PC-9 (cell line): ENCODE data around the gene GABRB1. TPM values are rescaled to one million over a fixed set of nuclear protein-coding genes. Genes with fewer than 3 reads are reported as not detected.

Experiments
- BruUV-seq: library from RNA; stranded (reverse); fragments of 400-500 nt; replicated peaks from 2 replicates; lab custom pipeline; 2021; lab: Mats Ljungman, UMichigan
- CTCF ChIA-PET: fragments of 300-600 bp; sonication (Branson Sonifier 250); formaldehyde crosslinking; loops from one replicate; lab custom pipeline; 2022; ENCODE audit warnings: antibody characterized with exemption; lab: Charles Lee
- POLR2A ChIA-PET: fragments of 300-600 bp; sonication (Branson Sonifier 250); formaldehyde crosslinking; loops from one replicate; lab custom pipeline; 2022; ENCODE audit warnings: antibody characterized with exemption; ENCODE audit not compliant: unreplicated experiment; lab: Charles Lee
- DNase-seq, 2 experiments: peaks; one replicate each; pipeline versions ENCODE4 v3.0.0 to v3.0.0-alpha.2; 2015 to 2022; ENCODE audit warnings: mixed read lengths in 1 of 2
- H2AFZ ChIP-seq: fragments of 200-600 bp; sonication (generic); 2 replicates; pipeline ENCODE4 v1.8.1; 2017; ENCODE audit warnings: antibody characterized with exemption
- H3F3A ChIP-seq: fragments of 200-600 bp; sonication (generic); 2 replicates; pipeline ENCODE4 v1.8.1; 2017; ENCODE audit warnings: antibody characterized with exemption, mild to moderate bottlenecking, low read depth; ENCODE audit not compliant: insufficient read depth
- H3K27ac ChIP-seq: fragments of 200-600 bp; sonication (generic); 2 replicates; pipeline ENCODE4 v1.6.1; 2016; ENCODE audit warnings: mixed run types
- H3K27me3 ChIP-seq: fragments of 200-600 bp; sonication (generic); 2 replicates; pipeline ENCODE4 v1.6.1; 2016; ENCODE audit warnings: low read depth, mixed run types; ENCODE audit not compliant: insufficient read depth
- H3K36me3 ChIP-seq: fragments of 200-600 bp; sonication (generic); 2 replicates; pipeline ENCODE4 v1.6.1; 2016; ENCODE audit warnings: low read depth, mixed run types
- H3K4me1 ChIP-seq: fragments of 200-600 bp; sonication (generic); replicated peaks from 2 replicates; pipeline ENCODE4 v1.6.1; 2016; ENCODE audit warnings: mixed run types; ENCODE audit not compliant: insufficient read depth
- H3K4me2 ChIP-seq: fragments of 200-600 bp; sonication (generic); 2 replicates; pipeline ENCODE4 v1.6.1; 2017; ENCODE audit warnings: mixed run types
- H3K4me3 ChIP-seq: fragments of 200-600 bp; sonication (generic); 2 replicates; pipeline ENCODE4 v1.6.1; 2016; ENCODE audit warnings: mixed run types
- H3K79me2 ChIP-seq: fragments of 200-600 bp; sonication (generic); 2 replicates; pipeline ENCODE4 v1.6.1; 2017; ENCODE audit warnings: low read depth, mixed run types
- H3K9me2 ChIP-seq: fragments of 200-600 bp; sonication (generic); 2 replicates; pipeline ENCODE4 v1.8.1; 2017; ENCODE audit warnings: mild to moderate bottlenecking; ENCODE audit not compliant: insufficient read depth
- H3K9me3 ChIP-seq: fragments of 200-600 bp; sonication (generic); 2 replicates; pipeline ENCODE4 v1.8.1; 2016; ENCODE audit warnings: low read depth; ENCODE audit not compliant: insufficient read depth
- H4K20me1 ChIP-seq: fragments of 200-600 bp; sonication (generic); 2 replicates; pipeline ENCODE4 v1.8.1; 2017; ENCODE audit not compliant: insufficient read depth
- CTCF ChIP-seq: fragments of 200-600 bp; sonication (generic); conservative IDR thresholded peaks from 2 replicates; pipeline ENCODE4 v1.6.1; 2017; ENCODE audit warnings: mixed run types, antibody characterized with exemption, mild to moderate bottlenecking, moderate library complexity
- EZH2 ChIP-seq: fragments of 200-600 bp; sonication (generic); IDR thresholded peaks from 2 replicates; pipeline ENCODE4 v1.8.0; 2017; ENCODE audit warnings: antibody characterized with exemption, low read depth
- intact Hi-C: fragments of 100-400 bp; cut with micrococcal nuclease; formaldehyde crosslinking; loops from one replicate; pipeline ENCODE4 v1.10.0; 2022; ENCODE audit not compliant: unreplicated experiment
- total RNA-seq: library from RNA; stranded (reverse); gene quantifications from 2 replicates; pipeline ENCODE4 v1.2.3, GENCODE V29; 2021

Gene GABRB1
- total RNA-seq, 1 experiment from 2014 or later = not detected

GRCh38 chr4:47040828-47041227, 9.5 kb downstream of the GABRB1 start:
- H3K36me3 ChIP-seq = no peaks in the 10 kb centered on the region
- H3F3A ChIP-seq = no peaks in the 10 kb centered on the region
- no TSS peak for BruUV-seq
- intact Hi-C loops = no loop called here
- H3K27ac ChIP-seq = no peak overlapping the region
- no peaks in the 10 kb centered on the region for H3K4me1 ChIP-seq
- no peaks in the 10 kb centered on the region for H3K79me2 ChIP-seq
- H3K4me2 ChIP-seq = no peak overlapping the region
- 0 out of 2 replicates have a peak overlapping the region, but pooled peaks have one; percentile 48 for H2AFZ ChIP-seq
- H3K27me3 ChIP-seq = no peaks in the 10 kb centered on the region
- DNase-seq = no peak
- H3K4me3 ChIP-seq = no peak overlapping the region
- CTCF ChIA-PET = no interaction called here
- no peaks in the 10 kb centered on the region for H4K20me1 ChIP-seq
- no peaks in the 10 kb centered on the region for H3K9me3 ChIP-seq
- peaks cover 3% of the 10 kb centered on the region; the same call in 1 of the 2 replicates for H3K9me2 ChIP-seq
- TF ChIP-seq CTCF (no peak), EZH2 (no peak)
- POLR2A ChIA-PET = no interaction called here

- no peaks in the 10 kb centered on the region for H3K27me3 ChIP-seq
- H3K36me3 ChIP-seq = no peaks in the 10 kb centered on the region
- intact Hi-C loops = no loop called here
- no peaks in the 10 kb centered on the region for H3K79me2 ChIP-seq
- no peak overlapping the region for H3K4me2 ChIP-seq
- no peak overlapping the region for H3K27ac ChIP-seq
- no peaks in the 10 kb centered on the region; the same call in 1 of the 2 replicates for H4K20me1 ChIP-seq
- H3K4me3 ChIP-seq = no peak overlapping the region
- H3K9me3 ChIP-seq = no peaks in the 10 kb centered on the region
- ChIA-PET CTCF (no interaction called here), POLR2A (no interaction called here)
- BruUV-seq = no TSS peak
- DNase-seq = no peak
- H3F3A ChIP-seq = no peaks in the 10 kb centered on the region
- H3K9me2 ChIP-seq = no peaks in the 10 kb centered on the region
- no peaks in the 10 kb centered on the region for H3K4me1 ChIP-seq
- peak overlapping the region; percentile 33; the same call in 1 of the 2 replicates for H2AFZ ChIP-seq
- TF ChIP-seq CTCF = no peak
- no peak for TF ChIP-seq EZH2
Observed at GRCh38 chr4:47043821-47044220, 12.5 kb downstream of the GABRB1 start.

- DNase-seq = no peak
- H4K20me1 ChIP-seq = no peaks in the 10 kb centered on the region; the same call in 1 of the 2 replicates
- no peaks in the 10 kb centered on the region for H3K9me3 ChIP-seq
- no peaks in the 10 kb centered on the region for H3K9me2 ChIP-seq
- BruUV-seq = no TSS peak
- POLR2A ChIA-PET = no interaction called here
- TF ChIP-seq CTCF (no peak), EZH2 (no peak)
- H3K4me2 ChIP-seq = no peak overlapping the region
- H3K4me1 ChIP-seq = no peaks in the 10 kb centered on the region
- H3K36me3 ChIP-seq = no peaks in the 10 kb centered on the region
- H3K27me3 ChIP-seq = no peaks in the 10 kb centered on the region
- H3K79me2 ChIP-seq = no peaks in the 10 kb centered on the region
- intact Hi-C loops = no loop called here
- H3F3A ChIP-seq = no peaks in the 10 kb centered on the region
- CTCF ChIA-PET = no interaction called here
- no peak overlapping the region for H3K27ac ChIP-seq
- H2AFZ ChIP-seq = no peak overlapping the region
- H3K4me3 ChIP-seq = no peak overlapping the region
Observed at GRCh38 chr4:47045261-47045660, 13.9 kb downstream of the GABRB1 start.
